Measurements from ENCODE around the gene MACROD2.

Gene MACROD2

DNA sequence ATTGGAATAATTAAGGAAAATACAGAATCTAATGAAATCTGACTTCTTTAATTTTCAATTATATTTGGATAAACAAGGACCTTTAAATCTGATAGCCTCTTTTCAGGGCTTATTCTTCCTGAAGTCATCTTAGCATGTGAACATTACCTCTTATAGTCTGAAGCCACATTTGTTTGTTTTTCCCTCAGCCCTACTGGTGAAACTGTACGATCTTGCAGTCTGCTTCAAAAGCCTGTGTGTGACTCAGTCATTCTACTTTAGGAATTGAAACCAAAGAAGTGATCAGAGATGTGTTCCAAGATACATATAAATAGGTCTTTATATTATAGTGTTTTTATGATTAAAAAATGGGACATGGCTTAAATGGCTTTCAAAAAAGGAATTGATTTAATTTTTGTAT lies 67.5 kb downstream of the MACROD2 start:
- DNase-seq (ENCODE audit: low spot score) = no peak

DNA sequence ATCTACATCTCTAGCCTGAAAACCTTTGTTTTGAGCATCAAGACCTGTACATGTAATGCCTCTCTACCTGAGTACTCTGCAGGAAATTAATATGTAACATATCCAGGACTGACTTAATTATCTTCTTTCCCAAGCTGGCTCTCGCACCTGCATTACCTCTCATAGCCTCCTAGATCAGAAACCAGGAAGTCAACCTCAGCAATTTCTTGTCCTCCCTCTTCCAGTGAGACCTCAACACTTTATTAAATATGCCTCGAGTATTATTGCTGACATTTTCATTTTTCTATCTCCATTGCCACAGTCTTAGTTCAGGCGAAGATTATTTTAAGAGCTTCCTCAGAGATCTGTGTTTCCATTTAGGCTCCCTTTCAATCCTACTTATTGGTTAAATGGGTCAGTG lies 69.0 kb downstream of the MACROD2 start:
- no peak for DNase-seq (ENCODE audit: low spot score)

DNA sequence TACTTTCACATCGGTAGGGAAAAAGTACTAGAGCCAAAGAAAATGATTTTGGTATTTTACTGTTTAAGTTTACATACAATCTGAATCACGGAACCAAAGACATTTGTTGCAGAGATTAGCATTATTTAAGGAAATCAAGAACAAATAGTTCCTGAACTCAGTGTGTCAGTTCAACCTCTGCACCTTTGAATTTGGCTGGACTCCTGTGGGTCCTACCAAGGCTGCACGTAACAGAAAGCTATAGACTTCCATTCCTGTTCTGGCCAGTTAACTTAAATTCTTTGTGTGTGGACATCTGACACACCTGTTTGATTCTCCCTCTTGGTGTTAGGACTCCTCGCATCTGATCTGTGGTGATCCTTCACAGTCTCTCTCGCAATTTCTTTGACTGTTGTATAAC lies 69.6 kb downstream of the MACROD2 start:
- DNase-seq (ENCODE audit: low spot score) = no peak

DNA sequence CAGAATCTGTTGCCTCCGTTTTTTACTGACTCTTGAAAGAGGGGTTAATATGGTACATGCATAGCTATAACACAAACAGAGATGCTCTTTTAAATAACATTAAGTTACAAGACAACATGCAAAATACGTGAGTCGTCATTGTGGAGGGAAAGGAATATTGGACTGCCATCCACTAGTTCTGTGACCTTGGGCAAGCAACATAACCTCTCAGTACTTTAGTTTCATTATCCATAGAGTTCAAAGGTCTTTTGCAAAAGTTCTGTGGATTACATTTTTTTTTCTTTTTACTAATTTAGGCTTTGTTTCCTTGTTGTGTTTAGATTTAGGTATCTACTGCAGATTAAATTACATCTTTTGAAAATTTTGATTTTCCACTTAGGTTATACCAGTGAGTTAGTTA lies 70.5 kb downstream of the MACROD2 start:
- DNase-seq (ENCODE audit: low spot score) = no peak

DNA sequence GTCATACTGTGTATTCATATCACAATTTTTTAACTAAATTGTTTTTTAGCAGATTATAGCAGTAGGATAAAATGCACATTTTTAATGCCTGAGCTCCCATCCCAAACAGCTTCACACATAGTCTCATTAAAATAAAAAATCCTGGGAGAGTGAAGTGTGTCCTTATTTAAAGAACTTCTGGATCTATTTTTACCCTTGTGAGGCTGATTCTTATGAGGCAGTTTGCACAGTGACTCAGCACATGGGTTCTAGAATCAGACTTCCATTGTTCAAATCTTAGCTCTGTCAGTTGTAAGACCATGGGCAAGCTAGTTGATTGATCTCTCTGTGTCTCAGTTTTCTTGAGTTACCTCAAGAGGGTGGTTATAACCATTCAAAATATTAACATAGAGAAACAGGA lies 72.3 kb downstream of the MACROD2 start:
- no peak for DNase-seq (ENCODE audit: low spot score)

DNA sequence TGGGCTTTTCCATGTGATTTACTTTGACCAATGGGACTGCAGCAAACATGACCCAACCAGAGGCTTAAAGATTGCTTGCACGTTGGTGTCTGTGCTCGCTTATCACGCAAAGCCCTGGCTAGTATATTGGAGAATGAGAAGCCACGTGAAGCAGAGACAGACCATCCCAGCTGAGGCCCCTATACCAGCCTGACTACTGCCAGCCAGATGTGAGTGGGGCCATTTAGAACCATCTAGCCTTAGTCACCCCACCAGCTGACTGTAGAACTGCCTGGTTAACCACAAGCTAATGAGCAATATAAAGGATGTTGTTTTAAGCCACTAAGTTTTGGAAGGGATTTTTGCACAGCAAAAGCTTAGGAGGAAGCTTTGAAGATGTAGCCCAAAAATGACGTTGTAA lies 74.5 kb downstream of the MACROD2 start:
- DNase-seq (ENCODE audit: low spot score) = no peak

DNA sequence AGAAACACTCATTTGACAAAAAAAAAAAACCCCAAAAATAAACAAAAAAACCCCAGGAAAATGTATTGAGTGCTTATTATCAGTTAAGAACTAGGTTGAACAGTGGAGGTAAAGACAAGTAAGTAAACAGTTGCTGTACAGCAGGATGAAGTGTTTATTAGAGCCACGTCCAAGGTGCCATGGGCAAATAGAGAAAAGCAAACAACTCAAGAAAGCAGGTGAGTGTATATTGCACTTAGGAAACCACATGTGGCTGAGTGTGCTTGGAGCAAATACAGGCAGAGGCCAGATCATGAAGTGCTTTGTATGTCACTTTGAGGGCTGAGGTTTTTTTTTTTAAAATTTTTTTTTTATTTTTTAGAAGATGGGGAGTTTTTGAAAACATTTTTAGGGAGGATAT lies 98.3 kb downstream of the MACROD2 start:
- DNase-seq (ENCODE audit: low spot score) = no peak

DNA sequence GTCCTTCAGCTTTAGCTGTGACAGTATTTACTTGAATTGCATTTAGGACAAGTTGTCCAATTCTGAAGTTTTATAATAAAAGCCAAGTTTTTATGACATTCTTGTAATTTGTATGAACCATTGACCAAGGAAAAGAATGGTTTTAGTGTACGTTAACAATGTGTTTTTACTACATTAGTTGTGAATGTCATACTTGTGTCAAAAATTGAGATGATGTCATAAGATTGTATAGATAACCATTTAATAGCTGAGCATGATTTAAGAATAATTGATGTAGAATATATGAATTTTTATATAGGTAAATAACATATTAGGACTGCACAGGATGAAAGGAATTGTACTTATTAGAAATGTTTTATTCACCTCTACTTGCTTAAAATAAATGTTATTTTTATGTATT lies 102.9 kb downstream of the MACROD2 start:
- DNase-seq (ENCODE audit: low spot score) = no peak

DNA sequence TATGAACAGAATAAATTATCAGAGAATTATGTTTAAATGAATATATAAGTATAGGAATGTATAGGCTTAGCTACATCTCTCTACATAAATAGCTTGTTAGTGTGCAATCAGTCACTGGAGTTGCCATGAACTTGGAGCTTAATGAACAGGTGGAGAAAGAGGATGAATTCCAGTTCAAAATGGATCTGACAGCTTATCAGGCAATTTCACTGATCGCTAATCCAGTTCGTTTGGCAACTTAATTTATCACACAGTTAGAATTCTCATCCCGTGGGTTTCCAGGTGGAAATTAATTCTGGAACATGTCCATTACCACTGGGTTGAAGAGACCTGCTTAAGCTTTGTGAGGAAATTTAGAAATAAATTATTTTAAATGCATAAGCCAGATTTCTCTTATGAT lies 118.1 kb downstream of the MACROD2 start:
- DNase-seq (ENCODE audit: low spot score) = no peak

DNA sequence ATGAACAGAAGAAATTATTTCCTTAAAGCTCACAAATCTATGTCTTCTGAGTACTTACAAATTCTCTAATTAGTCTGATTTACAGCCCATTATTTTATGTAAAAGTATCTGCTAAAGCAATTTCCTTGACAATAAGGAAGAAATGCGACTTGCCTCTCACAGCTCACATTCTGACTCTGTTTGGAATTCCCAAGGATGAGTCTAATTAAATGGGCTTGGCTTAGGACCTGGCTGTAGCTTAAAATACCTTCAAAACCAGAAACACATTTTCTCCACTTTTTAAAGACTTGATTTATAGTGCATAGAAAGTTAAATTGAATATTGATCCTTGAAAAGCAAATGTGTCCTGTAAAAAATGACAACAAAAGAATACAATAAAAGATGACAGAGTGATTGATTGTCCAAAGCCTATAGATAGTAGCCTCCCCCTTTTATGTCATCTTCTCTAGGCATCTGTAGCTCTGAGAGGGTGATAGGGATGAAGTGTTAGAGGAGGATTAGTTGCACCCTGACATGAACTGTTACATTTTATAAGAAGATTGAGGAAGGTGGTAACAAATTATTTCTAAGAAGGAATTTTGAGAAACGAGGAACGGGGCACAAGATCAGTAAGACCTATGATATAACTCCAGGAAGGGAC lies 118.9 kb downstream of the MACROD2 start:
- no peak for DNase-seq (ENCODE audit: low spot score)

DNA sequence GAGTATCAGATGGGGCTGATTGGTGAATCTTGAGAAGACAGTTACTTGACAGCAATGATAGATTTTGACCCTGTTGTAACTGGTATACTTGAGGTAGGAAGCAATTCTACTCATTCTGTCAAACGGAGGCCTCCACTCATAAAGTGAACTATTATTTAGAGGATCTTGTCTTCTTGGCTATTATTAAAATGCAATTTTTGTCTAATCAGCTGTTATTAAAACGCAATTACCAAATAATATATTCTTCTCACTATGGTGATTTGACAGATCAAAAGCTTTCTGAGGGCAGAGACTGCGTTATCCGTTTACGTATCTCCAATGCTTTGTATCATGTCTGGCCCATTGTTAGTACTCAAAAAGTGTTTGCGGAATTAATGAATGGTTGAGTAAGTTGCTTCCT lies 120.7 kb downstream of the MACROD2 start:
- DNase-seq (ENCODE audit: low spot score) = no peak

DNA sequence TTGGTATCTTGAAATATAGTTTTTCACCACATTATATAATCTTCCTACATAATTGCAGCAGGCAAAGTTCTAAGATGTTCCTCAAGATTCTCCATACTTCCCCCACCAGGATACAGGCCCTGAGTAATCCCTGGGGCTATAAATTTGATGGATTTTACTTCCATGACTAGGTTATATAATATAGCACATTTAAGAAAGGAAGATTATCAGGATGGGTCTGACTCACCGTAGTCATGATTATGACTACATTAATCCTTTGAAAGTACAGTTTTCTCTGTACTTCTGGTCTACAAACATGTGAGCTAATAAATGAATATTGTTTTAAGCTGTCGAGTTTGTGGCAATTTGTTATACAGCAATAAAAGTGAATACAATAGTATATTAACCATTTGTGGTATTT lies 122.5 kb downstream of the MACROD2 start:
- DNase-seq (ENCODE audit: low spot score) = no peak

DNA sequence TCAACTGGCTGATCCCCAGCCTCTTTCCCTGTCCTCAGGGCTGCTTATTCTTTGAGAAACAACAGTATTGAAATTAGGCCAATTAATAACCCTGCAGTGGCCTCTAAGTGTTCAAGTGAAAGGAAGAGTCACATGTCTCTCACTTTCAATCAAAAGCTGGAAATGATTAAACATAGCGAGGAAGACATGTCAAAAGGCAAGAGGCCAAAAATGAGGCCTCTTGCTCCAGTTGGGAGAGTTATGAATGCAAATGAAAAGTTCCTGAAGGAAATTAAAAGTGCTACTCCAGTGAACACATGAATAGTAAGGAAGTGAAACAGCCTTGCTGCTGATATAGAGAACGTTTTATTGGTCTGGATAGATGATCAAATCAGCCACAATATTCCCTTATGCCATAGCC lies 131.5 kb downstream of the MACROD2 start:
- DNase-seq (ENCODE audit: low spot score) = no peak

DNA sequence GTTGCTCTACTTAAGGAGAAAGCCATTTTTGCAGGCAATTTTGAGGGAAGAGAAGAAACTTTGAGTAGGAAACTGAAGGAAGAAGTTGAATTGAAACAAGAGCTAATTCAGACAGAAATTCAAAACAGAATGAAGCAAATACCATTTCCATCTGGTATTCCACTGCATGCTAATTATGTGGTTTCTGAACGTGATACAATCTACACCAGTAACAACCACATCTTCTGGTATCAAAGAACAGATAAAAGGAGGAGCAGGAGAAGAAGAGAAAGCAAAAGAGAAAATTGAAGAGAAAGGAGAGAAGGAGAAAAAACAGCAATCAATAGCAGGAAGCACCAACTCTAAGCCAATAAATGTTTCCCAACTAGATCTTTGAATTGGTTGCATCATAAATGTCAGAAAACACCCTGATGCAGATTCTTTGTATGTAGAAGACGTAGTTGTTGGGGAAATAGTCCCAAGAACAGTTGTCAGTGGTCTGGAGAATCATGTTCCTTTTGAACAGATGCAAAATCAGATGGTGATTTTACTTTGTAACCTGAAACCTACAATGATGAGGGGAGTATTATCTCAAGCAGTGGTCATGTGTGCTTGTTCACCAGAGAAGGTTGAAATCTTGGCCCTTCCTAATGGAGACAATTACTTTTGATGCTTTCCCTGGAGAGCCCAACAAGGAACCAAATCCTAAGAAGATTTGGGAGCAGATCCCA lies 132.4 kb downstream of the MACROD2 start:
- no peak for DNase-seq (ENCODE audit: low spot score)

DNA sequence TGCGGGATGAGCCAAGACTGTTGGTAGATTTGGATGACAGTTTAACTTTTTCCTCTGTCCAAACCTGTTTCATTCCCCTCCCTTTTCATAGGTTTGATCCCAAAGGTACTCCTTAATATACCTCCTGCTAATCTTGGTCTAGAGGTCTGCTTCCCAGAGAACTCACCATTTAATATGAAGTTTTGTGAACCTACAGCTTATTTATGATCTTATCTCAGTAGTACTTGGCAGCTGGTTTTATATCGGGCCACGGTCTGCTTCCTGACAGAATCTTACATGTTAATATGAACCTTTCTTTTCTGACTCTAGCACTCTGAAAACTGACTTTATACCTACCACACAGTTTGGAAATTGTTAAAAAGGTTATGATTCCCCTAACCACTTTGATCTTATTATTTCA lies 138.7 kb downstream of the MACROD2 start:
- no peak for DNase-seq (ENCODE audit: low spot score)

DNA sequence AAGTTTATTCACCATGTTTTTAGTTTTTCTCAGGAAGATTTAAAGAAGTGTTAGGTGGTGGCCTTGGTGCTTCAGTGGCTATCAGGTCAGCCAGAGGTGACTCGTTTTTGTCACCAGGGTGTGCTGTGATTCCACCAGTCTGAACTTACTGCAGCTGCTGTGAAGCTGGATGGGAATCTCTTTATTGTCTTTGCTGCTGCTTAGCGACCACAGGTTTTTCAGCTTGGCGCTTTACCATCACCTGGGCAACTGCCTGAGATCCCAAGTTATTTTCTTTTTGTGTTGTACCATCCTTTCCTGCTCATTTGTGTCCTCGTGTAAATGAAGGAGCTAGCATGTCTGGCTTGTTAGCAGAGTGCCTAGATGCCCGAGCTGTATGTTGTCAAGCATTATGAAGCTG lies 146.9 kb downstream of the MACROD2 start:
- DNase-seq (ENCODE audit: low spot score) = no peak

DNA sequence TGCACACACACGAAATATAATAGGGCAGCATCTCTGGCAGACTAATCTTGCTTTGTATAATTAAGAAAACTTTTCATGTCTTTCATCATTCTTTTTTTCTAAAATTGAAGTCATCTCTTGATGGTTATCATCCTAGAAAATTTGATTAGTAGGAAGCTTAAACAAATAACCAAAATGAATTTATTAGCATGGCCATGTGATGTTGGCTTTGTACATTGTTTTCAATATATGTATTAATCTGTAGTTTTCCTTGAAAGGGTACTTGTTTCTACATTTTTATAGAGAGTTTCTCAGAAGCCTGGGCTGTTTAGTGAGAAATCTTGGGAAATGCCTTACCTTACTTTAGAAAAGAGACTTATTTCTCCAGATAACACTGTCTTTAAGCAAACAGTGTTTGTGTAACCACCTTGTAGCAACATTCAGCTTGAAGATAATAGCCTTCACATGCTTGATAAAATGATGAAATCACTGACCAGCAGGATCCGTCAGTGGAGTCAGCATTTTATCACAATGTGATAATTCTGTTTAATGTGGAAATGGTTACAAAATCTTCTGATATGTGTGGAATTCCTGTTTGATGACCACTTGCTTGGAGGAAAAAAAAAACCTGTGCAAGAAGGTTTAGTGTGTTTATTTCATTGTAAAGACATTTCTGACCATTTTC lies 147.8 kb downstream of the MACROD2 start:
- DNase-seq (ENCODE audit: low spot score) = no peak

DNA sequence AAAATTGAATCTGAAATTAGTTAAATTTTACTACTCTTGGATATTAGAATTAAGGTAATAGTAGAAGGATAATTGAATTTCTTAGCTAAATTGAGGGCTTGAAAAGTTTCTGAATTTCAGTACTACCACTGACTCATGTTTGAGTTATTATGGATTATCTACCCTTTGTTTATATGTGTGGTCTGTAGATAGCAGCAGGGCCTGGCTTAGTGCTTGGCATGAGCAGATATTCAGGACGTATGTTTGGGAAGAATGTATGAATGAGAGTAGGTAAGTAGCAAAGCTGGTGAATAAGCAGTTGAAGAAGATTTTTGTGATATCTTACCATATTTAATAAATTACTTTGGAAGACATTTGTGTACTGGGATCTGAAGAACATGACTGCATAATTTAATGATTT lies 152.7 kb downstream of the MACROD2 start:
- no peak for DNase-seq (ENCODE audit: low spot score)

DNA sequence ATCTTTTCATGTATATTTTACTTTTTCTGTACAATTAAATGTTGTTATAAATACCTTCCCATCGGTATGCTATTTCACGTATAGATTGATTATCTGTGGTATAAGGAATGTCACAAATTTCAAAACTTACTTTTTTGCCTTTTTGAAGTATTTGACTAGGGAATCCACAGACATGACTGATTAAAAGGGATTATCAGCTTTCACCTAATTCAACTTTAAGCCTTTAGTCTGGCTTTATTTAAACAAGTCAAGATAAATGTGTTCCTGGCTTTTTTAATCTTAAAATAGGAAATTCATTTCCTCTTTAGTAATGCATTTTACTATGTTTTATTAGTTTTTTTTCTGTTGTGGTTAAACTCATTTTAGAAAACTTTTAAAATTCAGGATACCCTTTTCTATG lies 160.0 kb downstream of the MACROD2 start:
- DNase-seq (ENCODE audit: low spot score) = no peak

DNA sequence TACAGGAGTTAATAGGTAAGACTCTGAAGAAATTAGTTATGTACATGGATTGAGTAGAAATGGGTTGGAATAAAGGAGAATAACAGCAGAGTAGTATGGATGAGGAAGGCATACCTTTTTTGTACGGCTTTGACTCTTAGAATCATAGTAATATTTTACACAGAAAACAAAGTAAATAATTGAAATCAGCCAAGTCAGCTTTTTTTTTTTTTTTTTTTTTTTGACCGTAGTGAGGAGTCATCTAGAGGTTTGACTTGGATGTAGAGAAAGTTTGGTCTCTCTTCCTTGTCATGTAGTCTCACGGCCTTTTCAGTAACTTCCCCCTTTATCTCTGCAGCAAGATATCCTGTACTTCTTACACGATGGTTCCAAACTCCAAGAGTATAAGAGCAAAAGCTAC lies 183.2 kb downstream of the MACROD2 start:
- DNase-seq (ENCODE audit: low spot score) = no peak

DNA sequence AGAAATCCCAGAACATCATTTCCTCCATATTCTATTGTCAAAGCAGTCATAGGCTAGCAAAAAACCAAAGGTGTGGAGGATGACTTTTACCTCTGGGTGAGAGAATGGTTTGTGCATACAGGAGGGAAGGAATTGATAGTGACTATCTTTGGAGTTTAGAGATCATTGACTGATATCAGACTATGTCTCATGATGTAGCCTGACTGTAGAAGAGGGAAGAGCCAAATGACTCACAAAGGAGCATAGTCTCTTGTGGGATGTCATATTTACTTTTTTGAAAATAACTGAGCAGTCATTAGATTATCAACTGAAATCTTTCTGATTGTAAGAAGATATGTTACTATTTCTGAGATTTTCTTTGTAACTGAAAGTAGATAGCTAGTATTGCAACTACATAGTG lies 183.6 kb downstream of the MACROD2 start:
- no peak for DNase-seq (ENCODE audit: low spot score)

DNA sequence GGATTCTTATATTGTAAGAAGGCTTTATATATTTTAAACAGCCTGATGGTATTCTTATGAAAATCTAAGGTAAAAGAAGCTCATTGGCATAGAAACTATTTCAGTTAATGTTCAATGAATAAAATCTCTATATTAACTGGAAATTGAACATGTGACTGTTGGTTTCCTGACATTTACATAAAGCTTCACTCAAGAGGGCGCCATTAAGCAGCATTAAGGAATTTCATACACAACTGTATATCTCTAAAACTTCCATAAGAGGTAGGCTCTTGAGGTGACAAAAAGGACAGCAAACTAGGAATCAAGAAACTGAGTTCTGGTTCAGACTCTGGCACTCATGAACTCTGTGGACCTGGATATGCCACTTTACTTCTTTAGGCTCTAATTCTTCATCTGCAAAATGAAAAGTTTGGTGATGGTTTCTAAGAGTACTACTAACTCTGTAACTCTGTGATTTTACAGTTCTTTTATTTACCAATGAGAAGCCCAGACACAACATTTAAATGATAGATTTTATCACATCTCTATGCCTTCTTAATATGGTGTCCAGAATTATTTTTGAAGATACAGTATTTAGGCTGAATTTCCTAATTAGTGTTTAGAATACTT lies 194.6 kb downstream of the MACROD2 start:
- DNase-seq (ENCODE audit: low spot score) = no peak

DNA sequence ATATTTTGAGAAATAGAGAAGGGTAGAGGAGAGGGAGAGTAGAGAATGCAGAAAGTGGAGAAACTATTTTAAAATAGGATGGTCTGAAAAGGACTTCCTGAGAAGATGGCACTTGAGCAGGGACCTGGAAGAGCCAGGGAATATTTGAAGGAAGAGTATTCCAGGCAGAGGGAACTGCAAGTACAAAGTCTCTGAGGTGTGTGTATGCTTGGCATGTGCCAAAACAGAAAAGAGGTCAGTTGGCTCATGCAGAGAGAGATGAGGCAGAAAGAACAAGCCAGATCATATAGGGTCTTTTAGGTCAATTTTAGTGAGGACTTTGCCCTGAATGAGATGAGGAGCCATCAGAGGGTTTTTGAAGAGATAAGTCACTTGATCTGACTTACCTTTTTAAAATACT lies 196.2 kb downstream of the MACROD2 start:
- DNase-seq (ENCODE audit: low spot score) = no peak
